Peyer's patch (tissue), 4 donors: ENCODE data around the gene EGLN3. TPM values are rescaled to one million over a fixed set of nuclear protein-coding genes. Genes with fewer than 3 reads are reported as not detected.
"Not testable (repeated sequence)": the region's sequence is repeated elsewhere in the genome, so short reads cannot be mapped to it uniquely, and the experiment has no call there.

Source experiments
- DNase-seq, 3 donors: peaks; one replicate each; pipeline ENCODE4 v3.0.0-alpha.2; 2017 to 2019
- H3K27ac ChIP-seq, 4 donors: fragments of 200-600 bp; sonication (generic); one replicate each; pipeline ENCODE4 v1.5.1; 2016 to 2019
- H3K27me3 ChIP-seq, 2 donors: fragments of 200-600 bp; sonication (generic); one replicate each; pipeline ENCODE4 v1.5.1; 2019
- H3K36me3 ChIP-seq, 3 donors: fragments of 200-600 bp; sonication (generic); one replicate each; pipeline ENCODE4 v1.5.1; 2016 to 2019
- H3K4me1 ChIP-seq, 4 donors: fragments of 200-600 bp; sonication (generic); one replicate each; pipeline ENCODE4 v1.5.1; 2016 to 2019
- H3K4me3 ChIP-seq, 4 donors: fragments of 200-600 bp; sonication (generic); 1 replicate in 3 of 4; 2 replicates in 1 of 4; pipeline ENCODE4 v1.5.1; 2016 to 2019; ENCODE audit warnings: mild to moderate bottlenecking in 1 of 4
- H3K9me3 ChIP-seq, 4 donors: fragments of 200-600 bp; sonication (generic); one replicate each; pipeline ENCODE4 v1.5.1; 2016 to 2019; ENCODE audit warnings: mild to moderate bottlenecking in 1 of 4
- POLR2A ChIP-seq, 2 donors: fragments of 450-650 bp; IDR thresholded peaks; one replicate each; pipeline ENCODE4 v1.5.1; 2017; ENCODE audit warnings: antibody characterized with exemption in 2 of 2, mild to moderate bottlenecking in 2 of 2, moderate library complexity in 2 of 2
- total RNA-seq, 4 donors: library from RNA; depleted of rRNA; stranded (reverse); fragments of >200 nt; gene quantifications; one replicate each; pipeline ENCODE4 v1.1.0, GENCODE V29; 2016
- TF ChIP-seq, protein P1 (sequence below), 6 experiments: fragments of 450-650 bp in 4 of 6; fragments of 200-600 bp in 2 of 6; sonication (generic) in 1 of 6; IDR thresholded peaks; one replicate each; pipeline ENCODE4 v1.5.1; 2017 to 2019; ENCODE audit warnings: antibody characterized with exemption in 6 of 6, mild to moderate bottlenecking in 3 of 6, moderate library complexity in 1 of 6

Gene EGLN3
- total RNA-seq, 4 donors from 2014 or later = 14.0 to 82.9 (median 56.2) TPM

DNA sequence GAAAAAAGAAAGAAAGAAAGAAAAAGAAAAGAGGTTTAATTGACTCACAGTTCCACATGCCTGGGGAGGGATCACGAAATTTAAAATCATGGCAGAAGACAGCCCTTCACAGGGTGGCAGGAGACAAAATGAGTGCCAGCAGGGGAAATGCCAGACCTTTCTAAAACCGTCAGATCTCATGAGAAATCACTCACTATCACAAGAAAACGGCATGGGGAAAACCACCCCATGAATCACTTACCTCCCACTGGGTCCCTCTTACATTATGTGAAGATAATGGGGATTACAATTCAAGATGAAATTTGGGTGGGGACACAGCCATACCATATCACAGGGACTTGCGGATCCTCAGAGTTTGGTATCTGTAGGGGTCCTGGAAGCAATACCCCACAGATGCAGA, 16.3 kb upstream of the EGLN3 start:
- H3K9me3 ChIP-seq = no peaks in the 10 kb centered on the region
- no peaks in the 10 kb centered on the region for H3K36me3 ChIP-seq
- H3K27me3 ChIP-seq = no peaks in the 10 kb centered on the region
- TF ChIP-seq, protein P1, sequence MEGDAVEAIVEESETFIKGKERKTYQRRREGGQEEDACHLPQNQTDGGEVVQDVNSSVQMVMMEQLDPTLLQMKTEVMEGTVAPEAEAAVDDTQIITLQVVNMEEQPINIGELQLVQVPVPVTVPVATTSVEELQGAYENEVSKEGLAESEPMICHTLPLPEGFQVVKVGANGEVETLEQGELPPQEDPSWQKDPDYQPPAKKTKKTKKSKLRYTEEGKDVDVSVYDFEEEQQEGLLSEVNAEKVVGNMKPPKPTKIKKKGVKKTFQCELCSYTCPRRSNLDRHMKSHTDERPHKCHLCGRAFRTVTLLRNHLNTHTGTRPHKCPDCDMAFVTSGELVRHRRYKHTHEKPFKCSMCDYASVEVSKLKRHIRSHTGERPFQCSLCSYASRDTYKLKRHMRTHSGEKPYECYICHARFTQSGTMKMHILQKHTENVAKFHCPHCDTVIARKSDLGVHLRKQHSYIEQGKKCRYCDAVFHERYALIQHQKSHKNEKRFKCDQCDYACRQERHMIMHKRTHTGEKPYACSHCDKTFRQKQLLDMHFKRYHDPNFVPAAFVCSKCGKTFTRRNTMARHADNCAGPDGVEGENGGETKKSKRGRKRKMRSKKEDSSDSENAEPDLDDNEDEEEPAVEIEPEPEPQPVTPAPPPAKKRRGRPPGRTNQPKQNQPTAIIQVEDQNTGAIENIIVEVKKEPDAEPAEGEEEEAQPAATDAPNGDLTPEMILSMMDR (IDR thresholded peaks at IDR 0.05) = no peak
- TF ChIP-seq POLR2A (IDR thresholded peaks at IDR 0.05) = no peak
- H3K4me3 ChIP-seq = no peak overlapping the region
- H3K4me1 ChIP-seq = no peaks in the 10 kb centered on the region
- H3K27ac ChIP-seq = no peak overlapping the region
- DNase-seq = no peak

DNA sequence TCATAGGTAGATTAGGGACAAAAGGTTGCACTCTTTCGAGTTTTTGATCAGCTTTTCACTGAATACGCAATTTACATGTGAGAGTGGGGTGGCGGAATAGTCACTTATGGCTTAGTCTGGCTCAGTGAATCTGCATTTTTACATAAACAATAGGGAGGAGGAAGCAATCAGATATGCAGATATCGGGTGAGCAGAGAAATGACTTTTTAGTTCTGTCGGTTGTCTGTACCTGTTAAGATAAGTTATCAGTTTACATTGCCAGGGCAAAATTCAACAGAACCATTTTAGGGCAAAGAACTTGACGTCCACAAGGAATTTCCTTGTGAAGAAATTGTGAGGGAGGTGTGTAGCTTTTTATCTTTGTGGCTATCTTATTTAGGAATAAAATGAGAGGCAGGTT, 15.4 kb upstream of the EGLN3 start:
- no peaks in the 10 kb centered on the region for H3K9me3 ChIP-seq
- no peaks in the 10 kb centered on the region for H3K36me3 ChIP-seq
- no peak overlapping the region for H3K27ac ChIP-seq
- no peaks in the 10 kb centered on the region for H3K4me1 ChIP-seq
- H3K27me3 ChIP-seq = no peaks in the 10 kb centered on the region
- TF ChIP-seq POLR2A (IDR thresholded peaks at IDR 0.05) = no peak
- TF ChIP-seq, protein P1 (IDR thresholded peaks at IDR 0.05) = no peak
- DNase-seq = no peak
- no peak overlapping the region for H3K4me3 ChIP-seq

DNA sequence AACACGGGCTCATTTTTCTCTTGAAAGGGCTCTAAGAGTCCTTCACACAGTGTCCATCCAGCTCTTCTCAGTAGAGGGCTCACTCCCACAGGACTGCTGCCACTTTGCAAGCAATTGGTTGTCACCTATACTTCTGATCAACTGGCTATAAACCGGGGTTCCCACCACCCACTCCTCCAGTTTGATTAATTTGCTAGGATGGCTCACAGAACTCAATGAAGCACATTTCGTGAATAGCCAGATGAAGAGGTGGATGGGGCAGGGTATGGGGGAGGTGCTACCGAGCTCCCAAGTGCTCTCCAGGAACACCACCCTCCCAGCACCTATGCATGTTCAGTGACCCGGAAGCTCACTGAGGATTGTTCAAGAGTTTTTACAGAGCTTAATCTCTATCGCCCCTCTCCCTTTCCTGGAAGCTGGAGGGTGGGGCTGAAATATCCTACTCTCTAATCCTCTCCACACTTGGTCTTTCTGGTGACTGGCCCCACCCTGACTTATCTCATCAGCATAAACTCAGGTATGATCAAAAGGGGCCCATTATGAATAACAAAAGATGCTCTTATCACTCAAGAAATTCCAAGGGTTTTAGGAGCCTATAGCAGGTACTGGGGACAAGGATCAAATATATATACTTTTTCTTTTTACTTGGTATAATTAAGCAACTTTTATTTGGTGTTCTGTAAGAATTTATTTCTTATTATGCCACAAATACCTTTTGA, 13.9 kb upstream of the EGLN3 start:
- H3K36me3 ChIP-seq = no peaks in the 10 kb centered on the region
- TF ChIP-seq POLR2A (IDR thresholded peaks at IDR 0.05) = no peak
- TF ChIP-seq, protein P1 (IDR thresholded peaks at IDR 0.05) = no peak
- no peaks in the 10 kb centered on the region for H3K4me1 ChIP-seq
- H3K4me3 ChIP-seq = no peak overlapping the region
- H3K27me3 ChIP-seq = no peaks in the 10 kb centered on the region
- no peaks in the 10 kb centered on the region for H3K9me3 ChIP-seq
- no peak for DNase-seq
- H3K27ac ChIP-seq = no peak overlapping the region

DNA sequence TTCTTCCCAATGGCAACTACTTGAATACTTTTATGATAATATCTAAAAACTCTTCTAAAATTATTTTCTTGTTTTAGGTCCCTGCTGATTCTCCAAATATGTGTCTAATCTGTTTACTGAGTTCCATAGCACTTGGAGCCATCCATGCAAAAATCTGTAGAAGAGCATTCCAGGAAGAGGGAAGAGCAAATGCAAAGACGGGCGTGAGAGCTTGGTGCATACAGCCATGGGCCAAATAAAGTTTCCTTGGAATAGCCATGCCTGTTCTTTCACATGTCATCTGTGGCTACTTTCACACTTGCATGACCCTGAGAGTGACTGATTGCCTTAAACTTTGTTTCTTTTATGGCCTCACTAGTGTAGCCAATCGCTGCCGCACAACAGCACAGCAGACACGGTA, 13.0 kb upstream of the EGLN3 start:
- TF ChIP-seq, protein P1 (IDR thresholded peaks at IDR 0.05) = no peak
- TF ChIP-seq POLR2A (IDR thresholded peaks at IDR 0.05) = no peak
- no peak overlapping the region for H3K4me3 ChIP-seq

DNA sequence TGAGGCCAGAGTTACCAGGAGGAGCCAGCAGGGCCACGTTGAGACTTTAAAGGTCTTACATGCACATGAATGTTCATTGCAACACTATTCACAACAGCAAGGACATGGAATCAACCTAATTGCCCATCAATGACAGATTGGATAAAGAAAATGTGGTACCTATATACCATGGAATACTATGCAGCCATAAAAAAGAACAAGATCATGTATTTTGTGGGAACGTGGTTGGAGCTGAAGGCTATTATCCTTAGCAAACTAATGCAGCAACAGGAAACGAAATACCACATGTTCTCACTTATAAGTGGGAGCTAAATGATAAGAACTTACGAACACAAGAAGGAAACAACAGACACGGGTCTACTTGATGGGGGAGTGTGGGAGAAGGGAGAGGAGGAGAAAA, 11.6 kb upstream of the EGLN3 start:
- H3K9me3 ChIP-seq, H3K36me3 ChIP-seq, DNase-seq, H3K27me3 ChIP-seq, H3K4me3 ChIP-seq, H3K4me1 ChIP-seq, H3K27ac ChIP-seq: not testable (repeated sequence)

More for the DNA sequence above, 13.0 kb upstream of the EGLN3 start:
- Histone ChIP-seq H3K27ac (no peak overlapping the region), H3K27me3 (no peaks in the 10 kb centered on the region), H3K36me3 (no peaks in the 10 kb centered on the region), H3K4me1 (no peaks in the 10 kb centered on the region), H3K9me3 (no peaks in the 10 kb centered on the region)
- DNase-seq = no peak

DNA sequence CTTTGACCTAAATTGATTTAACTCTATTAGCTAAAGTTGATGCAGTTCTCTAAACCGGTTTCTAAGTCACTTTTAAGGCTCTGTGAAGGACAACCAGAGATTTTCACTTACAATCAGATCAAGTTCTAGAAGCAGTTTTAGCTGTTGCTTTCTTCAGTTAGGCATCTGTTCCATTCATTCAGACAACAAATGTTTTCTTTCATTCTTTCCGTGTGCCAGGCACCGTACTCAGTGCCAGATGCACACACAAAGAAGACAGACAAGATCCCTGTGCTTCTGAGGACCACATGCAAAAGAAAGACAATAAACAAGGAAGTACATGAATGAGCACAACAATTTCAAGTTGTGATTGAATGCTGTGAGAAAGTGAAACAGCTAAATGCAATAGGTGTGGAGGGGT, 11.1 kb upstream of the EGLN3 start:
- Histone ChIP-seq H3K27ac (no peak overlapping the region), H3K4me3 (no peak overlapping the region), H3K27me3 (no peaks in the 10 kb centered on the region), H3K4me1 (no peaks in the 10 kb centered on the region), H3K9me3 (no peaks in the 10 kb centered on the region), H3K36me3 (no peaks in the 10 kb centered on the region)
- TF ChIP-seq, protein P1 (IDR thresholded peaks at IDR 0.05) = no peak
- no peak for TF ChIP-seq POLR2A (IDR thresholded peaks at IDR 0.05)
- no peak for DNase-seq
